NCI-H526 (cell line): ENCODE results near the gene MINK1.
"Not testable (repeated sequence)": the region's sequence is repeated elsewhere in the genome, so short reads cannot be mapped to it uniquely, and the experiment has no call there.

ENCODE experiments used
- DNase-seq, 2 experiments: peaks; one replicate each; lab custom pipeline; 2025; lab: John Stamatoyannopoulos, UW

MINK1 gene

GRCh38 chr17:4846635-4847390 is 13.7 kb downstream of the MINK1 start:
- DNase-seq, result no peak

- no peak for DNase-seq
These were observed 15.9 kb downstream of the MINK1 start for GRCh38 chr17:4849011-4849536.

GRCh38 chr17:4850246-4850645 is 17.1 kb downstream of the MINK1 start:
- no peak for DNase-seq

GRCh38 chr17:4851084-4851483 is 17.9 kb downstream of the MINK1 start:
- peak in 1 of 2 experiments; percentile 8 for DNase-seq

GRCh38 chr17:4852567-4853207 is 19.5 kb downstream of the MINK1 start:
- DNase-seq, result no peak

GRCh38 chr17:4853208-4853671 is 20.1 kb downstream of the MINK1 start:
- no peak for DNase-seq

- peak; percentile 3 to 30 for DNase-seq
These were observed 21.1 kb downstream of the MINK1 start for GRCh38 chr17:4854111-4854681.

- no peak for DNase-seq
These were observed 23.3 kb downstream of the MINK1 start for GRCh38 chr17:4856271-4856936.

GRCh38 chr17:4856937-4857314 is 23.8 kb downstream of the MINK1 start:
- DNase-seq, result no peak

GRCh38 chr17:4857347-4857746 is 24.2 kb downstream of the MINK1 start:
- not testable (repeated sequence) for DNase-seq

GRCh38 chr17:4858068-4858881 is 25.1 kb downstream of the MINK1 start:
- no peak for DNase-seq

GRCh38 chr17:4858882-4859260 is 25.7 kb downstream of the MINK1 start:
- DNase-seq, result no peak

GRCh38 chr17:4859816-4860625 is 26.9 kb downstream of the MINK1 start:
- DNase-seq, result no peak

- DNase-seq, result no peak
These were observed 27.5 kb downstream of the MINK1 start for GRCh38 chr17:4860651-4861050.

GRCh38 chr17:4861052-4861451 is 27.9 kb downstream of the MINK1 start:
- DNase-seq, result no peak

GRCh38 chr17:4862720-4863119 is 29.6 kb downstream of the MINK1 start:
- DNase-seq, result no peak

- DNase-seq, result no peak
These were observed 30.2 kb downstream of the MINK1 start for GRCh38 chr17:4863321-4863720.

- not testable (repeated sequence) for DNase-seq
These were observed 34.4 kb downstream of the MINK1 start for GRCh38 chr17:4867535-4867934.

- DNase-seq, result not testable (repeated sequence)
These were observed 36.2 kb downstream of the MINK1 start for GRCh38 chr17:4869058-4869998.

- DNase-seq, result no peak
These were observed 37.7 kb downstream of the MINK1 start for GRCh38 chr17:4870855-4871254.
